ENCODE results near the gene SUSD1. TPM values are rescaled to one million over a fixed set of nuclear protein-coding genes. Genes with fewer than 3 reads are reported as not detected.

SUSD1 gene
- total and polyA plus RNA-seq, 10 donors = 4.4 to 26.8 (median 20.2) TPM

DNA sequence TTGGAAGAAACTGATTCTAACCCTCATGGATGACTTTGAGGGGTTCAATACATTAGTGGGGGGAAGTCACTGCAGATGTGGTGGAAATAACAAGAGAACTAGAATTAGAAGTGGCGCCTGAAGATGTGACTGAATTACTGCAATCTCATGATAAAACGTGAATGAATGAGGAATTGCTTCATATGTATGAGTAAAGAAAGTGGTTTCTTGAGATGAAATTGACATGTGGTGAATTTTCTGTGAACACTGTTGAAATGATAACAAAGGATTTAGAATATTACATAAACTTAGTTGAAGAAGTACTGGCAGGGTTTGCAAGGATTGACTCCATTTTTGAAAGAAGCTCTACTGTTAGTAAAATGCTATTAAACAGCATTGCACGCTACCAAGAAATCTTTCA is 165.4 kb downstream of the SUSD1 start:
- no peaks in the 10 kb centered on the region for H3K36me3 ChIP-seq
- intact Hi-C loops (cut with DNase I; ENCODE audit: low total_unique reads) = no loop called here
- TF ChIP-seq, protein P1, sequence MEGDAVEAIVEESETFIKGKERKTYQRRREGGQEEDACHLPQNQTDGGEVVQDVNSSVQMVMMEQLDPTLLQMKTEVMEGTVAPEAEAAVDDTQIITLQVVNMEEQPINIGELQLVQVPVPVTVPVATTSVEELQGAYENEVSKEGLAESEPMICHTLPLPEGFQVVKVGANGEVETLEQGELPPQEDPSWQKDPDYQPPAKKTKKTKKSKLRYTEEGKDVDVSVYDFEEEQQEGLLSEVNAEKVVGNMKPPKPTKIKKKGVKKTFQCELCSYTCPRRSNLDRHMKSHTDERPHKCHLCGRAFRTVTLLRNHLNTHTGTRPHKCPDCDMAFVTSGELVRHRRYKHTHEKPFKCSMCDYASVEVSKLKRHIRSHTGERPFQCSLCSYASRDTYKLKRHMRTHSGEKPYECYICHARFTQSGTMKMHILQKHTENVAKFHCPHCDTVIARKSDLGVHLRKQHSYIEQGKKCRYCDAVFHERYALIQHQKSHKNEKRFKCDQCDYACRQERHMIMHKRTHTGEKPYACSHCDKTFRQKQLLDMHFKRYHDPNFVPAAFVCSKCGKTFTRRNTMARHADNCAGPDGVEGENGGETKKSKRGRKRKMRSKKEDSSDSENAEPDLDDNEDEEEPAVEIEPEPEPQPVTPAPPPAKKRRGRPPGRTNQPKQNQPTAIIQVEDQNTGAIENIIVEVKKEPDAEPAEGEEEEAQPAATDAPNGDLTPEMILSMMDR (IDR thresholded peaks at IDR 0.05 in 8 of 11, conservative IDR thresholded peaks at IDR 0.05 in 3 of 11) = no peak
- TF ChIP-seq POLR2A (IDR thresholded peaks at IDR 0.05) (no peak), POLR2AphosphoS5 (IDR thresholded peaks at IDR 0.05) (no peak)
- no peak for DNase-seq
- H3K27ac ChIP-seq = no peak overlapping the region
- no peaks in the 10 kb centered on the region for H3K27me3 ChIP-seq (replicated peaks in 1 of 7)
- H3K4me1 ChIP-seq = peaks cover 15 to 67% (median 42%) of the 10 kb centered on the region in 6 donors
- 65 to 86% (median 78%) methylated on average over 3 of the region's 3 CpGs for WGBS, 5 donors
- H3K9me3 ChIP-seq = no peaks in the 10 kb centered on the region
- no peak overlapping the region for H3K4me3 ChIP-seq

DNA sequence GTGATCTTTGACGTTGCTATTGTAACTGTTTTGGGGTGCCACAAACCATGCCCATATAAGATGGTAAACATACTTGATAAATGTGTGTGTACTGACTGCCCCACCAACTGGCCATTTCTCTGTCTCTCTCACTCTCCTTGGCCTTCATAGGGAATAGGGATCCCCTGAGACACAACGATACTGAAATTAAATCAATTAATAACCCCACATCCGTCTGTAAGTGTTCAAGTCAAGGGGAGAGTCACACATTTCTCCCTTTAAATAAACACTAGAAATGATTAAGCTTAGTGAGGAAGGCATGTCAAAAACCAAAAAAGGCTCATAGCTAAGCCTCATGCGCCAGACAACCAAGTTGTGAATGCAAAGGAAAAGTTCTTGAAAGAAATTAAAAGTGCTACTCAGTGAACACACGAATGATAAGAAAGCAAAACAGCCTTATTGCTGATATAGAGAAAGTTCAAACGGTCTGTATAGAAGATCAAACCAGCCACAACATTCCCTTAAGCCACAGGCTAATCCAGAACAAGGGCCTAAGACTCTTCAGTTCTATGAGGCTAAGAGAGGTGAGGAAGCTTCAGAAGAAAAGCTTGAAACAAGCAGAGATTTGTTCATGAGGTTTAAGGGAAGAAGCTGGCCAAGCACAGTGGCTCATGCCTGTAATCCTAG is 167.4 kb downstream of the SUSD1 start:
- TF ChIP-seq, protein P1 (IDR thresholded peaks at IDR 0.05 in 8 of 11, conservative IDR thresholded peaks at IDR 0.05 in 3 of 11) = no peak
- TF ChIP-seq POLR2AphosphoS5 (IDR thresholded peaks at IDR 0.05) = no peak
- TF ChIP-seq POLR2A (IDR thresholded peaks at IDR 0.05) = no peak

DNA sequence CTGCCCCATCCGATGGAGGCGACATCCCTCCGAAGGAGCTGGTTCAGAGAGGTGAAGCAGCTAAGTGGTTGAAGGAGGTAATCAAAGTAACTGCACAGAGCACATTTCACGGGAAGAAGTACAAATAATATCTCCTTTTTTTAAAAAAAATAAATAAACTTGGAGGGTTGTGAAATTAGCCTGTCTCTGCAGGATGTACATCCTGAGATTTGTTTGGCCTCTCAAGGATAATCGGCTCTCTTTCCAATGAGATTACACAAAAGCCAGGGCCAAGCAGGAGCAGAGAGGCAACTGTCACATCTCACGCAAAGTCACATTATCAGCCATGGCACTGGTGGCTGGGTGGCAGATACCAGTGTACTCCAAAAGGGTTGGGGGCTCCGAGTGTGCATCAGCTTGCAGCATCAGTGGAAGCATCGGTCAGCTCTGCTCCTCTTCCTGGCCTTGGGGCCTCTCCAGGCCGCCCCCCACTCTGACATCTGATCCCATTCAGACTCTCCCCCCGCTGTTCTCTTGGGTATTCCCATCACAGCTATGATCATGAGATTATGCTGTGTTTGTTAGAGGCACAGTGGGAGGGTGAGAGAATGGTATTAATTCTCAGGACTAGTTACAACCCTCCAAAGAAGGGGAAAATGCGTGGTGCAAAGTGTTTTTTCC is 168.6 kb downstream of the SUSD1 start:
- Histone ChIP-seq H3K4me3 (no peak overlapping the region), H3K4me1 (peaks cover 13 to 71% (median 47%) of the 10 kb centered on the region in 6 donors), H3K27me3 (replicated peaks in 1 of 7) (no peaks in the 10 kb centered on the region), H3K27ac (peak overlapping the region in 5 of 8 donors; percentile 3 to 59 (median 26)), H3K36me3 (no peaks in the 10 kb centered on the region), H3K9me3 (no peaks in the 10 kb centered on the region)
- intact Hi-C loops (cut with DNase I; ENCODE audit: low total_unique reads) = no loop called here
- no peak for DNase-seq
- TF ChIP-seq, protein P1 (IDR thresholded peaks at IDR 0.05 in 8 of 11, conservative IDR thresholded peaks at IDR 0.05 in 3 of 11) = no peak
- TF ChIP-seq POLR2AphosphoS5 (IDR thresholded peaks at IDR 0.05) = peak in 1 of 3 donors; percentile 20
- WGBS, 5 donors = 70 to 82% (median 77%) methylated on average over 11 of the region's 11 CpGs

More for the DNA sequence above, 167.4 kb downstream of the SUSD1 start:
- Histone ChIP-seq H3K4me1 (peaks cover 21 to 73% (median 50%) of the 10 kb centered on the region in 6 donors), H3K27me3 (replicated peaks in 1 of 7) (no peaks in the 10 kb centered on the region), H3K4me3 (no peak overlapping the region), H3K27ac (no peak overlapping the region), H3K9me3 (no peaks in the 10 kb centered on the region), H3K36me3 (no peaks in the 10 kb centered on the region)
- no peak for DNase-seq
- intact Hi-C loops (cut with DNase I; ENCODE audit: low total_unique reads) = no loop called here
- 77 to 85% (median 78%) methylated on average over 6 of the region's 6 CpGs for WGBS, 5 donors

DNA sequence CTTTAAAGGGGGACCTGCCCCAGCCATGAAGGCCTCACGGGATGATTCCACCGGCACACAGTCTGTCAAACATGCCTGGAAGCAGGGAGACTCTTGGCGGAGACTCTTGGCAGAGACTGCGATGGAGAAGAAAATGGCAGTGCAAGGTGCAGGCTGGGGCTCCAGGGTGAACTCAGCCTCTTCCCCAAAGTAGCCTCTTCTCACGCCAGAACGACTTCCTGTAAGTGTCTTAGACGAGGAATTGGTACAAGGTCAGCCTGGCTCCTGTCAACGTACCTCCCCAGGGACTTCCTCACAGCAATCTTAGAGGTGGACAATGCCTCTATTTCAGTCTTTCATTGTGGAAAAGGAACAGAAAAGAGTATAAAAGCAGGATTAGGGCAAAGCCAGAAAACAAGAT is 169.2 kb downstream of the SUSD1 start:
- Histone ChIP-seq H3K4me1 (peaks cover 13 to 70% (median 42%) of the 10 kb centered on the region in 6 donors), H3K27me3 (replicated peaks in 1 of 7) (no peaks in the 10 kb centered on the region), H3K9me3 (no peaks in the 10 kb centered on the region), H3K36me3 (no peaks in the 10 kb centered on the region), H3K27ac (peak overlapping the region in 5 of 8 donors; percentile 3 to 59 (median 26)), H3K4me3 (no peak overlapping the region)
- intact Hi-C loops (cut with DNase I; ENCODE audit: low total_unique reads) = no loop called here
- DNase-seq = no peak
- 53 to 65% (median 57%) methylated on average over 8 of the region's 8 CpGs for WGBS, 5 donors
- no peak for TF ChIP-seq POLR2A (IDR thresholded peaks at IDR 0.05)

Measured in spleen (tissue), 11 donors.